ENCODE results near the gene CHD3. TPM values are rescaled to one million over a fixed set of nuclear protein-coding genes. Genes with fewer than 3 reads are reported as not detected.

Gene CHD3
- total and polyA plus RNA-seq, 10 of the 15 experiments (the other 5 are each of a cell fraction or from before 2014, with no cell fraction given), result 1.4 to 86.8 (median 39.1) TPM

GRCh38 chr17:7885367-7886226, 3.0 kb upstream of the CHD3 start:
- BruUV-seq (replicated peaks), result no TSS peak
- ChIA-PET SMC1A (ENCODE audit: uncharacterized antibody, unreplicated experiment) (interaction anchor here (0.8 kb wide), 1 partner anchor 22 kb away, joined by 3 read pairs; no protein-coding TSS in a partner anchor), CTCF (interaction anchor here (0.8 to 1.7 kb wide), 7 partner anchors 15 to 103 kb away, joined by 3 to 6 read pairs (median 5); partner anchors contain the start of gene NAA38), RAD21 (ENCODE audit: unreplicated experiment) (interaction anchor here (1.0 to 1.5 kb wide), 7 partner anchors 21 to 173 kb away, joined by 3 to 6 read pairs (median 4); partner anchors contain the start of gene NAA38), POLR2A (interaction anchor here (0.6 to 1.3 kb wide), 8 partner anchors 27 to 336 kb away, joined by 3 to 11 read pairs (median 4); partner anchors contain the start of genes CNTROB, CYB5D1, KDM6B and NAA38)
- peaks cover 14% of the 10 kb centered on the region for H3K4me1 ChIP-seq (ENCODE audit: control insufficient read depth, insufficient read depth, low read length)
- 3% methylated on average over 29 of the region's 64 CpGs for WGBS (ENCODE audit: insufficient coverage, insufficient replicate concordance, low lambda C conversion rate, missing lambda C conversion rate)
- H3K27me3 ChIP-seq (replicated peaks in 1 of 2; ENCODE audit: control insufficient read depth in 2 of 2, insufficient read depth in 2 of 2, low read length in 1 of 2), result no peaks in the 10 kb centered on the region
- H3K36me3 ChIP-seq (ENCODE audit: control insufficient read depth in 2 of 2, insufficient read depth in 2 of 2, low read length in 1 of 2), result peaks cover under 1 to 2% of the 10 kb centered on the region in 2 experiments; a peak in 3 of 4 replicates
- peak overlapping the region; percentile 88 for H3K4me3 ChIP-seq
- peaks cover 45% of the 10 kb centered on the region for H3K79me2 ChIP-seq (ENCODE audit: control insufficient read depth, insufficient read depth, low read length)
- H3K4me2 ChIP-seq (ENCODE audit: control insufficient read depth, insufficient read depth), result peak overlapping the region; percentile 96
- H3K9me3 ChIP-seq (replicated peaks; ENCODE audit: control insufficient read depth, insufficient read depth, low read length), result no peaks in the 10 kb centered on the region
- peak overlapping the region; percentile 87 for H3K9ac ChIP-seq (ENCODE audit: control insufficient read depth, insufficient read depth, low read length)
- intact Hi-C loops (cut with micrococcal nuclease; ENCODE audit: unreplicated experiment) (no loop called here), in situ Hi-C loops (cut with MboI) (no loop called here)
- no peak for FAIRE-seq
- no peaks in the 10 kb centered on the region for H4K20me1 ChIP-seq (ENCODE audit: control insufficient read depth, insufficient read depth)
- H3K27ac ChIP-seq (ENCODE audit: control insufficient read depth, insufficient read depth), result peak overlapping the region; percentile 91
- DNase-seq (ENCODE audit: low read depth, low spot score), result no peak
- peak overlapping the region; percentile 37 for H2AFZ ChIP-seq (ENCODE audit: control insufficient read depth, low read depth, low read length)
- peak; percentile 51 for ATAC-seq
- TF ChIP-seq NFYB (IDR thresholded peaks at IDR 0.05; ENCODE audit: insufficient read depth, low read depth, low read length) (no peak), NR2C1 (IDR thresholded peaks at IDR 0.05) (no peak), BACH1 (IDR thresholded peaks at IDR 0.05; ENCODE audit: borderline replicate concordance) (peak; percentile 6; the same call in 1 of the 2 replicates), E2F8 (IDR thresholded peaks at IDR 0.05; ENCODE audit: low read depth, partially characterized antibody) (no peak), HCFC1 (IDR thresholded peaks at IDR 0.05; ENCODE audit: low read length) (no peak), ZNF687 (IDR thresholded peaks at IDR 0.05) (peak; percentile 36; the same call in 1 of the 2 replicates), HDAC2 (IDR thresholded peaks at IDR 0.05) (no peak), BRCA1 (IDR thresholded peaks at IDR 0.05; ENCODE audit: low read depth, low read length) (no peak), ATF2 (IDR thresholded peaks at IDR 0.05; ENCODE audit: low read length) (no peak), ZNF622 (IDR thresholded peaks at IDR 0.05) (no peak), GATAD2B (conservative IDR thresholded peaks at IDR 0.05; ENCODE audit: low read depth) (peak; percentile 83), TCF3 (IDR thresholded peaks at IDR 0.05; ENCODE audit: borderline replicate concordance, insufficient read depth, low read depth, low read length) (0 out of 2 replicates have a peak, but pooled peaks have one; percentile 34), ZNF24 (IDR thresholded peaks at IDR 0.05) (no peak)

All from GM12878 (cell line).